ENCODE data around the gene AXIN1. TPM values are rescaled to one million over a fixed set of nuclear protein-coding genes. Genes with fewer than 3 reads are reported as not detected.
"Not testable (repeated sequence)": the region's sequence is repeated elsewhere in the genome, so short reads cannot be mapped to it uniquely, and the experiment has no call there.

AXIN1 gene
- total RNA-seq, 1 experiment from 2014 or later: 42.0 TPM

DNA sequence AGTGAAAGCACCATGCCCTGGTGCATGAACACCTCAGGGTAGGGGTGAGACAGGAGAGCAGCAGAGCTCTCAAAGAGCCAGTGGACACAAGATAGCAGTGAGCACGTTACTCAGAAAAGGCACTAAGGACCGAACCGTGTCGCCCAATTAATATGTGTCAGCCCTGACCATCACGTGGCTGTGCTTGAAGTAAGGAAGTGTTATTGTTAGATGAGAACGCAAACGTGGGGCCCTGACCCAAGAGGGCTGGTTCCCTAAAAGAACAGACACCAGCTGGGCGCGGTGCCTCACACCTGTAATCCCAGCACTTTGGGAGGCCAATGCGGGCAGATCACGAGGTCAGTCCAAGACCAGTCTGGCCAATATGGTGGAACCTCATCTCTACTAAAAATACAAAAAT is 16.3 kb downstream of the AXIN1 start:
- ChIA-PET CTCF (interaction anchor here (1.0 kb wide), 1 partner anchor 17 kb away, joined by 24 read pairs; the partner anchor contains the start of gene AXIN1), POLR2A (ENCODE audit: unreplicated experiment) (no interaction called here)
- H4K20me1 ChIP-seq (ENCODE audit: insufficient read depth): peaks cover 49% of the 10 kb centered on the region

DNA sequence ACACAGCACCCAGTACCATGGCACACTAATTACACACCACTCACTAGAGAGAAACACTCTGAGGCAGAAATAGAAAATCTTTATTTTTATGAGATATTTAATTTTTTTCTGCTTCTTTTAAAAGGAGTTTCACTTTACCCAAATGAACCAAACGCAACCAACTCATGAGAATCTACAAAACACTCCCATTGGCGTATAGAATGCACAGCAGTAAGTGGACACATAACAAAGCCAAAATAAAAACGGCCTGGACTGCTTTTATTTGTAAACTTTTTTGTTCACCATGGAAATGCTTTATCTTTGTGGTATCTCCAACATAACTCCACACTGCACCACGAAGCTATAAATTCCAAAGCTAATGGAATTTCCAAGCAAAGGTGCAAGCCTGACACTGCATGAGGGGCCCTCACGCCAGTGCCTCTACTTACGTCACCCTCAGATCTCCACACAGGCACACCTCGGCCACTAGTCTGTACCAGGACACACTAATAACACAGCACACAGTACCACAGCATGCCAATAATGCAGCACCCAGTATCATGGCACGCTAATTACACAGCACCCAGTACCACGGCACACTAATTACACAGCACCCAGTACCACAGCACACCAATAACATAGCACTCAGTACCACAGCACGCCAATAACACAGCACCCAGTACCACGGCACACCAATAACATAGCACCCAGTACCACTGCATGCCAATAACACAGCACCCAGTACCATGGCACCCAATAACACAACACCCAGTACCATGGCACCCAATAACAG is 17.5 kb downstream of the AXIN1 start:
- DNase-seq; H3K4me2 ChIP-seq; H3K36me3 ChIP-seq (ENCODE audit: low read depth); POLR2A ChIA-PET (ENCODE audit: unreplicated experiment); H3K27ac ChIP-seq; BruUV-seq (replicated peaks); H3K4me3 ChIP-seq; H3K27me3 ChIP-seq (ENCODE audit: insufficient read depth, low read depth); H3K4me1 ChIP-seq (replicated peaks; ENCODE audit: insufficient read depth); H3K9me2 ChIP-seq (ENCODE audit: insufficient read depth); H3K9me3 ChIP-seq (ENCODE audit: insufficient read depth, low read depth); H2AFZ ChIP-seq; H3F3A ChIP-seq (ENCODE audit: insufficient read depth, low read depth); intact Hi-C loops (cut with micrococcal nuclease; ENCODE audit: unreplicated experiment): not testable (repeated sequence)
- Histone ChIP-seq H3K79me2 (ENCODE audit: low read depth) (peaks cover 91% of the 10 kb centered on the region), H4K20me1 (ENCODE audit: insufficient read depth) (peaks cover 52% of the 10 kb centered on the region)
- CTCF ChIA-PET: interaction anchor here (1.0 kb wide), 1 partner anchor 18 kb away, joined by 24 read pairs; the partner anchor contains the start of gene AXIN1

More for the DNA sequence above, 16.3 kb downstream of the AXIN1 start:
- Histone ChIP-seq H3K79me2 (ENCODE audit: low read depth) (peaks cover 87% of the 10 kb centered on the region), H3K27ac (no peak overlapping the region), H3K4me1 (replicated peaks; ENCODE audit: insufficient read depth) (peaks cover 11% of the 10 kb centered on the region), H3F3A (ENCODE audit: insufficient read depth, low read depth) (peaks cover 7% of the 10 kb centered on the region; the same call in 1 of the 2 replicates), H3K4me2 (no peak overlapping the region), H3K4me3 (no peak overlapping the region), H3K27me3 (ENCODE audit: insufficient read depth, low read depth) (no peaks in the 10 kb centered on the region), H3K9me3 (ENCODE audit: insufficient read depth, low read depth) (no peaks in the 10 kb centered on the region), H2AFZ (no peak overlapping the region), H3K36me3 (ENCODE audit: low read depth) (no peaks in the 10 kb centered on the region), H3K9me2 (ENCODE audit: insufficient read depth) (no peaks in the 10 kb centered on the region)
- BruUV-seq (replicated peaks): no TSS peak
- no peak for DNase-seq
- intact Hi-C loops (cut with micrococcal nuclease; ENCODE audit: unreplicated experiment): no loop called here
- TF ChIP-seq, protein P1, sequence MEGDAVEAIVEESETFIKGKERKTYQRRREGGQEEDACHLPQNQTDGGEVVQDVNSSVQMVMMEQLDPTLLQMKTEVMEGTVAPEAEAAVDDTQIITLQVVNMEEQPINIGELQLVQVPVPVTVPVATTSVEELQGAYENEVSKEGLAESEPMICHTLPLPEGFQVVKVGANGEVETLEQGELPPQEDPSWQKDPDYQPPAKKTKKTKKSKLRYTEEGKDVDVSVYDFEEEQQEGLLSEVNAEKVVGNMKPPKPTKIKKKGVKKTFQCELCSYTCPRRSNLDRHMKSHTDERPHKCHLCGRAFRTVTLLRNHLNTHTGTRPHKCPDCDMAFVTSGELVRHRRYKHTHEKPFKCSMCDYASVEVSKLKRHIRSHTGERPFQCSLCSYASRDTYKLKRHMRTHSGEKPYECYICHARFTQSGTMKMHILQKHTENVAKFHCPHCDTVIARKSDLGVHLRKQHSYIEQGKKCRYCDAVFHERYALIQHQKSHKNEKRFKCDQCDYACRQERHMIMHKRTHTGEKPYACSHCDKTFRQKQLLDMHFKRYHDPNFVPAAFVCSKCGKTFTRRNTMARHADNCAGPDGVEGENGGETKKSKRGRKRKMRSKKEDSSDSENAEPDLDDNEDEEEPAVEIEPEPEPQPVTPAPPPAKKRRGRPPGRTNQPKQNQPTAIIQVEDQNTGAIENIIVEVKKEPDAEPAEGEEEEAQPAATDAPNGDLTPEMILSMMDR (conservative IDR thresholded peaks at IDR 0.05): no peak
- TF ChIP-seq EZH2 (IDR thresholded peaks at IDR 0.05; ENCODE audit: low read depth): no peak

DNA sequence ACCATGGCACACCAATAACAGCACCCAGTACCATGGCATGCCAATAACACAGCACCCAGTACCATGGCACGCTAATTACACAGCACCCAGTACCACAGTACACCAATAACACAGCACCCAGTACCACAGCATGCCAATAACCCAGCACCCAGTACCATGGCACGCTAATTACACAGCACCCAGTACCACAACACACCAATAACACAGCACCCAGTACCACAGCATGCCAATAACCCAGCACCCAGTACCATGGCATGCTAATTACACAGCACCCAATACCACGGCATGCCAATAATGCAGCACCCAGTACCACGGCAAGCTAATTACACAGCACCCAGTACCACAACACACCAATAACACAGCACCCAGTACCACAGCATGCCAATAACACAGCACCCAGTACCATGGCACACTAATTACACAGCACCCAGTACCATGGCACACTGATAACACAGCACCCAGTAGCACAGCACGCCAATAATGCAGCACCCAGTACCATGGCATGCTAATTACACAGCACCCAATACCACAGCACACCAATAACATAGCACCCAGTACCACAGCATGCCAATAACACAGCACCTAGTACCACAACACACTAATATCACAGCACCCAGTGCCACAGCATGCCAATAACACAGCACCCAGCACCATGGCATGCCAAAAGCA is 18.2 kb downstream of the AXIN1 start:
- H3K9me2 ChIP-seq (ENCODE audit: insufficient read depth); H3K9me3 ChIP-seq (ENCODE audit: insufficient read depth, low read depth); H3K27me3 ChIP-seq (ENCODE audit: insufficient read depth, low read depth); H3F3A ChIP-seq (ENCODE audit: insufficient read depth, low read depth); BruUV-seq (replicated peaks); POLR2A ChIA-PET (ENCODE audit: unreplicated experiment); intact Hi-C loops (cut with micrococcal nuclease; ENCODE audit: unreplicated experiment); DNase-seq; H3K4me2 ChIP-seq; H3K36me3 ChIP-seq (ENCODE audit: low read depth); H3K4me3 ChIP-seq; H2AFZ ChIP-seq; H3K27ac ChIP-seq; H3K4me1 ChIP-seq (replicated peaks; ENCODE audit: insufficient read depth); CTCF ChIA-PET: not testable (repeated sequence)
- Histone ChIP-seq H4K20me1 (ENCODE audit: insufficient read depth) (peaks cover 45% of the 10 kb centered on the region), H3K79me2 (ENCODE audit: low read depth) (peaks cover 91% of the 10 kb centered on the region)

DNA sequence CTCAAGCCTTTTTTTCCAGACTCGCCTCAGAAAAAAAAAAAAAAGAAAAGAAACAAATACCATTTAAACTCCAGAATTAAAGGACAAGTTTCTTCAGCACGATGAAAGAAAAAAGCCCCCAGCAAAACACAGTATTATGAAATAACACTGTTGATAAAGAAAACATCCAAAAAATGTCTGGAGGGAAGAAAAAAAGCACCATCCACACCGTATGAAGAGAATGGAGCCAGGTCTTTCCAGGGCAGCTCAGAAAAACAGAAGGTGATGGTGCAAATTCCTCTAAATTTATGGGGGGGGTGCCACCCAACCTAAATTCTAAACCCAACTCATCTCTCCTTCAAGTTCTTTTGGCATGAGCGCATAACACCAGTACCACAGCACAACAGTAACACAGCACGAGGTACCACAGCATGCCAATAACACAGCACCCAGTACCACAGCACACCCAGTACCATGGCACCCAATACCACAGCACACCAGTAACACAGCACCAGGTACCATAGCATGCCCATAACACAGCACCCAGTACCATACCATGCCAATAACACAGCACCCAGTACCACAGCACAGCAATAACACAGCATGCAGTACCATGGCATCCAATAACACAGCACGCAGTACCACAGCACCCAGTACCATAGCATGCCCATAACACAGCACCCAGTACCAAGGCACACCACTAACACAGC is 19.0 kb downstream of the AXIN1 start:
- intact Hi-C loops (cut with micrococcal nuclease; ENCODE audit: unreplicated experiment): no loop called here
- BruUV-seq (replicated peaks): no TSS peak
- DNase-seq: no peak
- TF ChIP-seq, protein P1 (conservative IDR thresholded peaks at IDR 0.05): no peak
- TF ChIP-seq EZH2 (IDR thresholded peaks at IDR 0.05; ENCODE audit: low read depth): no peak
- H3F3A ChIP-seq (ENCODE audit: insufficient read depth, low read depth): peaks cover 17% of the 10 kb centered on the region
- H3K4me1 ChIP-seq (replicated peaks; ENCODE audit: insufficient read depth): peaks cover 11% of the 10 kb centered on the region
- peaks cover 46% of the 10 kb centered on the region for H4K20me1 ChIP-seq (ENCODE audit: insufficient read depth)
- H3K9me2 ChIP-seq (ENCODE audit: insufficient read depth): no peaks in the 10 kb centered on the region
- H3K4me2 ChIP-seq: no peak overlapping the region
- CTCF ChIA-PET: interaction anchor here (0.8 kb wide), 1 partner anchor 227 kb away, joined by 4 read pairs; no protein-coding TSS in a partner anchor
- no peaks in the 10 kb centered on the region for H3K36me3 ChIP-seq (ENCODE audit: low read depth)
- no peaks in the 10 kb centered on the region for H3K27me3 ChIP-seq (ENCODE audit: insufficient read depth, low read depth)
- POLR2A ChIA-PET (ENCODE audit: unreplicated experiment): no interaction called here
- no peaks in the 10 kb centered on the region for H3K9me3 ChIP-seq (ENCODE audit: insufficient read depth, low read depth)
- H3K79me2 ChIP-seq (ENCODE audit: low read depth): peaks cover 93% of the 10 kb centered on the region
- no peak overlapping the region for H2AFZ ChIP-seq
- H3K27ac ChIP-seq: no peak overlapping the region
- no peak overlapping the region for H3K4me3 ChIP-seq

DNA sequence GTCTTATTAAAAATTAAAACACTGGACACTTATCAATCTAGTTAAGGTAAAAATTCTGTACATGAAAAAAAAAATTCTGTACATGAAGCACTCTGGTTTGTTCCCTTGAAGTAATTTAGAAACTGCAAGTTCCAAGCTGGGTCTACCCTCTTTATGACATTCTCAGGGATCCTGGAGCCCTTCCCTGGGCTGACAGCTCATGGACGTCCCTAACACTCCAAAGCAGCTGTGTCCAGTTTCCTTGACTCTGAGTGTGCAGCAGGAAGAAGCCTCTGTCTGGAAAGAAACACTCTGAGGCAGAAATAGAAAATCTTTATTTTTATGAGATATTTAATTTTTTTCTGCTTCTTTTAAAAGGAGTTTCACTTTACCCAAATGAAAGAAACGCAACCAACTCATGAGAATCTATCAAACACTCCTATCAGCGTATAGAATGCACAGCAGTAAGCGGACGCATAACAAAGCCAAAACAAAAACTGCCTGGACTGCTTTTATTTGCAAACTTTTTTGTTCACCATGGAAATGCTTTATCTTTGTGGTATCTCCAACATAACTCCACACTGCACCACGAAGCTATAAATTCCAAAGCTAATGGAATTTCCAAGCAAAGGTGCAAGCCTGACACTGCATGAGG is 21.2 kb downstream of the AXIN1 start:
- intact Hi-C loops (cut with micrococcal nuclease; ENCODE audit: unreplicated experiment); H3K9me2 ChIP-seq (ENCODE audit: insufficient read depth); BruUV-seq (replicated peaks); CTCF ChIA-PET; H3K27me3 ChIP-seq (ENCODE audit: insufficient read depth, low read depth); H3K9me3 ChIP-seq (ENCODE audit: insufficient read depth, low read depth); H3K4me3 ChIP-seq; H2AFZ ChIP-seq; H3K4me2 ChIP-seq; H3K36me3 ChIP-seq (ENCODE audit: low read depth); DNase-seq; H3K27ac ChIP-seq: not testable (repeated sequence)
- H3F3A ChIP-seq (ENCODE audit: insufficient read depth, low read depth): peaks cover 38% of the 10 kb centered on the region
- H4K20me1 ChIP-seq (ENCODE audit: insufficient read depth): peaks cover 52% of the 10 kb centered on the region
- H3K79me2 ChIP-seq (ENCODE audit: low read depth): peaks cover 81% of the 10 kb centered on the region
- peaks cover 28% of the 10 kb centered on the region for H3K4me1 ChIP-seq (replicated peaks; ENCODE audit: insufficient read depth)
- POLR2A ChIA-PET (ENCODE audit: unreplicated experiment): interaction anchor here (0.6 kb wide), 1 partner anchor 103 kb away, joined by 4 read pairs; no protein-coding TSS in a partner anchor

All from PC-9 (cell line).